GM19395 (cell line): ENCODE results near the gene GABRR1.

Experiments
- ATAC-seq: cut with Tn5 transposase; IDR thresholded peaks from one replicate; pipeline ENCODE4 v1.9.1; 2021; ENCODE audit warnings: mild to moderate bottlenecking, moderate library complexity; ENCODE audit not compliant: unreplicated experiment

GABRR1 gene

GRCh38 chr6:89221129-89221528 is 4.0 kb upstream of the GABRR1 start:
- ATAC-seq: no peak

- ATAC-seq: no peak
Observed at GRCh38 chr6:89216411-89216810, 747 bp downstream of the GABRR1 start.

- no peak for ATAC-seq
Observed at GRCh38 chr6:89215391-89215790, 1.8 kb downstream of the GABRR1 start.

GRCh38 chr6:89214197-89214596 is 3.0 kb downstream of the GABRR1 start:
- no peak for ATAC-seq

GRCh38 chr6:89212472-89212871 is 4.7 kb downstream of the GABRR1 start:
- no peak for ATAC-seq

- no peak for ATAC-seq
Observed at GRCh38 chr6:89209457-89209856, 7.7 kb downstream of the GABRR1 start.

- ATAC-seq: no peak
Observed at GRCh38 chr6:89208551-89208950, 8.6 kb downstream of the GABRR1 start.

GRCh38 chr6:89205819-89206218 is 11.3 kb downstream of the GABRR1 start:
- ATAC-seq: no peak

- no peak for ATAC-seq
Observed at GRCh38 chr6:89204096-89204495, 13.1 kb downstream of the GABRR1 start.

GRCh38 chr6:89200706-89201215 is 16.4 kb downstream of the GABRR1 start:
- ATAC-seq: no peak

GRCh38 chr6:89199579-89199978 is 17.6 kb downstream of the GABRR1 start:
- no peak for ATAC-seq

GRCh38 chr6:89198235-89198634 is 18.9 kb downstream of the GABRR1 start:
- no peak for ATAC-seq

GRCh38 chr6:89197141-89197540 is 20.0 kb downstream of the GABRR1 start:
- ATAC-seq: no peak

- no peak for ATAC-seq
Observed at GRCh38 chr6:89194559-89194958, 22.6 kb downstream of the GABRR1 start.

GRCh38 chr6:89190741-89191140 is 26.4 kb downstream of the GABRR1 start:
- no peak for ATAC-seq

GRCh38 chr6:89187504-89187903 is 29.7 kb downstream of the GABRR1 start:
- ATAC-seq: no peak

GRCh38 chr6:89186762-89187161 is 30.4 kb downstream of the GABRR1 start:
- ATAC-seq: no peak

GRCh38 chr6:89184344-89184743 is 32.8 kb downstream of the GABRR1 start:
- no peak for ATAC-seq

GRCh38 chr6:89183294-89183693 is 33.9 kb downstream of the GABRR1 start:
- ATAC-seq: no peak

GRCh38 chr6:89180971-89181370 is 36.2 kb downstream of the GABRR1 start:
- ATAC-seq: no peak

- no peak for ATAC-seq
Observed at GRCh38 chr6:89180112-89180511, 37.0 kb downstream of the GABRR1 start.

GRCh38 chr6:89173634-89174033 is 43.5 kb downstream of the GABRR1 start:
- ATAC-seq: no peak

- no peak for ATAC-seq
Observed at GRCh38 chr6:89172131-89172530, 45.0 kb downstream of the GABRR1 start.

GRCh38 chr6:89162047-89162371 is 55.1 kb downstream of the GABRR1 start:
- ATAC-seq: no peak
